Naive thymus-derived CD8-positive, alpha-beta T cell (primary cell): Measurements from ENCODE around the gene RAD54L. TPM values are rescaled to one million over a fixed set of nuclear protein-coding genes. Genes with fewer than 3 reads are reported as not detected.

Experiments
- ATAC-seq, 2 donors: fragments of 150-1000 bp; cut with Tn5 transposase in 1 of 2; sonication (Bioruptor Pico), chemical (Tn5 transposase) in 1 of 2; 1 replicate in 1 of 2; 2 replicates in 1 of 2; pipeline ENCODE4 v1.10.0; 2021; ENCODE audit warnings: mild to moderate bottlenecking in 2 of 2, moderate library complexity in 2 of 2
- POLR2A ChIA-PET: fragments of 350-600 bp; sonication (Branson Sonifier 250); formaldehyde crosslinking; loops from one replicate; lab custom pipeline; 2021; ENCODE audit warnings: antibody characterized with exemption; lab: Charles Lee
- DNase-seq, 10 donors: peaks; one replicate each; pipeline versions ENCODE4 v3.0.0 to v3.0.0-alpha.2; 2020 to 2022
- H3K27ac Mint-ChIP-seq, 10 donors: one replicate each; pipeline ENCODE4 v1.8.0; 2020 to 2022; ENCODE audit warnings: mild to moderate bottlenecking in 10 of 10, mixed read lengths in 10 of 10, moderate library complexity in 4 of 10, inconsistent platforms in 1 of 10
- H3K27me3 Mint-ChIP-seq, 5 donors: one replicate each; pipeline ENCODE4 v1.8.0; 2021 to 2022; ENCODE audit warnings: mixed read lengths in 5 of 5
- H3K36me3 Mint-ChIP-seq, 3 donors: one replicate each; pipeline ENCODE4 v1.8.0; 2020 to 2022; ENCODE audit warnings: mixed read lengths in 3 of 3, mild to moderate bottlenecking in 2 of 3, inconsistent platforms in 1 of 3
- H3K4me1 Mint-ChIP-seq, 4 donors: one replicate each; pipeline ENCODE4 v1.8.0; 2021 to 2022; ENCODE audit warnings: mixed read lengths in 4 of 4
- H3K4me3 Mint-ChIP-seq, 10 donors: one replicate each; pipeline ENCODE4 v1.8.0; 2020 to 2022; ENCODE audit warnings: mild to moderate bottlenecking in 10 of 10, mixed read lengths in 10 of 10, moderate library complexity in 6 of 10, inconsistent platforms in 1 of 10
- H3K9me3 Mint-ChIP-seq, 9 donors: one replicate each; pipeline ENCODE4 v1.8.0; 2020 to 2022; ENCODE audit warnings: mixed read lengths in 9 of 9, mild to moderate bottlenecking in 3 of 9, inconsistent platforms in 1 of 9, moderate library complexity in 1 of 9
- polyA plus RNA-seq, 3 donors: library from polyadenylated mRNA; unstranded; fragments of 300-500 nt; fragmentation: Illumina TruSeq; gene quantifications; one replicate each; pipeline ENCODE4 v1.2.3, GENCODE V29; 2021
- total RNA-seq, 8 experiments: library from RNA in 2 of 8; stranded (reverse) in 2 of 8; gene quantifications; one replicate each; pipeline ENCODE4 v1.2.3 and lab custom pipeline; 2021 to 2026

RAD54L gene
- total and polyA plus RNA-seq, 5 experiments from 2014 or later: 0.27 to 1.0 (median 0.80) TPM; not detected in 2

GRCh38 chr1:46298387-46298786 lies 50.8 kb downstream of the RAD54L start:
- no peak for ATAC-seq
- H3K9me3 Mint-ChIP-seq: no peaks in the 10 kb centered on the region
- no peaks in the 10 kb centered on the region for H3K27me3 Mint-ChIP-seq
- POLR2A ChIA-PET: no interaction called here
- peaks cover 22 to 33% (median 24%) of the 10 kb centered on the region in 4 donors for H3K4me1 Mint-ChIP-seq
- H3K4me3 Mint-ChIP-seq: no peak overlapping the region
- DNase-seq: no peak
- peak overlapping the region in 1 of 10 donors; percentile 3 for H3K27ac Mint-ChIP-seq
- peaks cover 0 to 44% (median 17%) of the 10 kb centered on the region in 3 donors for H3K36me3 Mint-ChIP-seq

DNA sequence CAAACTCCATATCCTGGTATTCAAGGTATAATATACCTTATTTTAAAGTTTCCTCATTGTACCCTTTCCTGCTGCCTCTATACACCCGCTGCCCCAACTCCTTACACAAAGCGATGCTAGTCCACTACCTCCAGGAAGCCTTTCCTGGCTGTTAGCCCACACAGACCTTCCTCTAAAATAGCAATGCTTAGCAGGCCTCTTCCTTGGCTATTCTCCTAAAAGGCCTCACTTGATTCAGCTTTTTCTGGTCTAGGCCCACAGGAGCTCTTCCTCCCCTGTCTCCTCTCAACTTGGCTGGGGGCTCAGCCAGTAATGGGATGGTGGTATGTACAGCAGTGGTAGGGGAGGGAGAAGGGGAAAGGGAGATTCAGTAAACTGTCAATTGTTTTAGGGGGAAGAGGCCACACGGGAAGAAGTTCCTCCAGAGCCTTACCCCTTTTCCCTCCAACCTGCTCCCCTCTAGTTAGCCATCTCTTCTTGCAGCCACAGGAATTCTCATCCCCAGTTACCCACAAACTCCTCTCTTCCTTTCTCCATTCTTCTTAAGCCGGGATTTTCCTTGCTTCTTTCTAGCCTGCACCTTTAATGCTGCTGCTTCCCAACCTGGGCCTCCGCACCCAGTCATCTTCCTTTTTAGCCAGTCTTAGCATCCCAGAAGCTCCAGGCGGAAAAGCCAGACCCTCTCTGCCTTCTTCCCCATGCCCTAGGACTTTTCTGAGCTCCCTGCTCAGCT lies 53.3 kb downstream of the RAD54L start:
- Mint-ChIP-seq H3K4me1 (peaks cover 25 to 46% (median 39%) of the 10 kb centered on the region in 4 donors), H3K27ac (peak overlapping the region; percentile 0 to 99 (median 97)), H3K27me3 (no peaks in the 10 kb centered on the region), H3K36me3 (peaks cover 0 to 27% (median 11%) of the 10 kb centered on the region in 3 donors), H3K9me3 (no peaks in the 10 kb centered on the region), H3K4me3 (peak overlapping the region; percentile 91 to 100 (median 97))
- ATAC-seq: no peak
- no peak for DNase-seq
- POLR2A ChIA-PET: no interaction called here

GRCh38 chr1:46301406-46301807 lies 53.8 kb downstream of the RAD54L start:
- H3K4me1 Mint-ChIP-seq: peaks cover 26 to 50% (median 42%) of the 10 kb centered on the region in 4 donors
- H3K4me3 Mint-ChIP-seq: peak overlapping the region; percentile 91 to 100 (median 97)
- POLR2A ChIA-PET: no interaction called here
- no peaks in the 10 kb centered on the region for H3K9me3 Mint-ChIP-seq
- peak overlapping the region; percentile 59 to 99 (median 97) for H3K27ac Mint-ChIP-seq
- H3K27me3 Mint-ChIP-seq: no peaks in the 10 kb centered on the region
- ATAC-seq (no peak), DNase-seq (peak in 1 of 10 donors; percentile 66)
- peaks cover 0 to 25% (median 9%) of the 10 kb centered on the region in 3 donors for H3K36me3 Mint-ChIP-seq

DNA sequence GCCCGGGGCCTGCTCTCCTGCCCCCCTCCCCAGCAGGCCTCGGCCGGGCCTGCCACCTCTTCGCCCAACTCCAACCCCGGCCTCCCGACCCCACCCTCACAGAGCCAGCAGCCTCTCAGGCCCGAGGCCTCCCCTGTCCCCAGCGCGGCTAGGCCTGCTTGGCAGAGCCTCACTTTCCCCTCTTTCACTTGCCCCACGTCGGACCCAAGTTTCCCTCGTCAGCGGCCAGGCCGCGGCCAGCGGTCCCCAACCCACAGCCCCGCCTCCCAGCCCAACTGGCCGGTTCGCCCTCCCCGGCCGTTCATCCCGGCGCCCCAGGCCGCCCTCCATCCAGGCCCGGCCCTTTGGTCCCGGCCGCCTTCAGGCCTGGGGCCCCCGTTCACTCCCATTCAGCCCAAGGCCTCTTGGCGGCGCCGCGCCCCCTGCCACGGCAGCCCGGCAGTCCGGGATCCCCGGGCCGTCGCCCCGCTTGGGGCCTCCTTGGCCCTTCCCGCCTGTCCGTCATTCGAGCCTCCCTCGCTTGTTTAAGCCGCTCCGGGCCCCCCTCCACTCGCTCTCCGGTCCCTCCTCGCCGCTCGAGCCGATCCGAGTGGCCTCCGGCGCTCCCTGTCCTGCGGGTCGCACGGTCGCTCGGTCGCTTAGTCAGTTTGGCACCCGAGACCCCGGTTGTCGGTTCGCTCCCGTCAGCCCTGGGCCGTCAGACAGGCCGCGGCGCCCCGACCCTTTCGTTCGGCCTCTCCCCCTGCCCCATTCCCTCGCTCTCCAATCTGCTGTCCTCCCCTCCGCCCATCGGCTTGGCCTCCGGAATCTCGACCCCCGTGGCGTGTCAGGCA lies 54.5 kb downstream of the RAD54L start:
- DNase-seq (peak; percentile 27 to 76 (median 48)), ATAC-seq (peak; percentile 25 to 33)
- H3K36me3 Mint-ChIP-seq: peaks cover 0 to 18% (median 5%) of the 10 kb centered on the region in 3 donors
- H3K4me3 Mint-ChIP-seq: peak overlapping the region; percentile 91 to 100 (median 97)
- peaks cover 26 to 56% (median 45%) of the 10 kb centered on the region in 4 donors for H3K4me1 Mint-ChIP-seq
- H3K9me3 Mint-ChIP-seq: no peaks in the 10 kb centered on the region
- H3K27me3 Mint-ChIP-seq: no peaks in the 10 kb centered on the region
- POLR2A ChIA-PET: interaction anchor here (1.0 to 2.3 kb wide), 3 partner anchors 38 to 57 kb away, joined by 5 to 30 read pairs (median 29); partner anchors contain the start of genes NSUN4 and RAD54L
- H3K27ac Mint-ChIP-seq: peak overlapping the region; percentile 84 to 99 (median 98)

- no peaks in the 10 kb centered on the region for H3K9me3 Mint-ChIP-seq
- POLR2A ChIA-PET: interaction anchor here (0.9 to 2.3 kb wide), 12 partner anchors 9 to 104 kb away, joined by 3 to 30 read pairs (median 5); partner anchors contain the start of genes NSUN4, POMGNT1 and RAD54L
- H3K4me1 Mint-ChIP-seq: peaks cover 26 to 61% (median 51%) of the 10 kb centered on the region in 4 donors
Measured at GRCh38 chr1:46302641-46303037, 55.1 kb downstream of the RAD54L start.

GRCh38 chr1:46303038-46303871 lies 55.7 kb downstream of the RAD54L start, which contains the start of the genes LRRC41 and UQCRH:
LRRC41 (minus strand) TSS chr1:46303616; CDS start chr1:46303322, 294 bp downstream.
UQCRH (plus strand) TSS chr1:46303698; CDS start chr1:46303767, 69 bp downstream.
- peak within 1 kb of the TSS; percentile 91 to 100 (median 97) for H3K4me3 Mint-ChIP-seq
- ATAC-seq (peak; percentile 86 to 88), DNase-seq (peak; percentile 85 to 98 (median 92))
- POLR2A ChIA-PET: interaction anchor here (0.6 to 2.3 kb wide), 15 partner anchors 10 to 137 kb away, joined by 3 to 30 read pairs (median 4); partner anchors contain the start of genes NSUN4, POMGNT1 and RAD54L
- H3K9me3 Mint-ChIP-seq: no peaks in the 10 kb centered on the region
- H3K36me3 Mint-ChIP-seq: peaks cover 0 to 19% (median 2%) of the 10 kb centered on the region in 3 donors
- no peaks in the 10 kb centered on the region for H3K27me3 Mint-ChIP-seq
- peak within 1 kb of the TSS; percentile 96 to 99 (median 98) for H3K27ac Mint-ChIP-seq
- peaks cover 26 to 67% (median 57%) of the 10 kb centered on the region in 4 donors for H3K4me1 Mint-ChIP-seq

More at GRCh38 chr1:46302641-46303037, 55.1 kb downstream of the RAD54L start:
- no peaks in the 10 kb centered on the region for H3K27me3 Mint-ChIP-seq
- ATAC-seq (peak; percentile 14 to 24), DNase-seq (peak in 4 of 10 donors; percentile 5 to 51 (median 17))
- H3K36me3 Mint-ChIP-seq: peaks cover 0 to 18% (median 5%) of the 10 kb centered on the region in 3 donors
- peak overlapping the region; percentile 91 to 100 (median 97) for H3K4me3 Mint-ChIP-seq
- H3K27ac Mint-ChIP-seq: peak overlapping the region; percentile 84 to 99 (median 98)

GRCh38 chr1:46303872-46304326 lies 56.3 kb downstream of the RAD54L start:
- Mint-ChIP-seq H3K27me3 (no peaks in the 10 kb centered on the region), H3K27ac (peak overlapping the region; percentile 96 to 99 (median 98)), H3K9me3 (no peaks in the 10 kb centered on the region), H3K4me3 (peak overlapping the region; percentile 91 to 100 (median 97)), H3K4me1 (peaks cover 27 to 71% (median 63%) of the 10 kb centered on the region in 4 donors), H3K36me3 (peaks cover 0 to 25% (median 2%) of the 10 kb centered on the region in 3 donors)
- ATAC-seq (no peak), DNase-seq (no peak)
- POLR2A ChIA-PET: interaction anchor here (0.9 to 2.3 kb wide), 8 partner anchors 10 to 105 kb away, joined by 3 to 30 read pairs (median 5); partner anchors contain the start of genes NSUN4, POMGNT1 and RAD54L

- Mint-ChIP-seq H3K36me3 (peaks cover 0 to 41% (median 8%) of the 10 kb centered on the region in 3 donors), H3K4me3 (peak overlapping the region in 9 of 10 donors; percentile 6 to 68 (median 42)), H3K4me1 (peaks cover 18 to 58% (median 52%) of the 10 kb centered on the region in 4 donors), H3K27me3 (no peaks in the 10 kb centered on the region), H3K9me3 (no peaks in the 10 kb centered on the region), H3K27ac (peak overlapping the region in 1 of 10 donors; percentile 47)
- ATAC-seq (no peak), DNase-seq (no peak)
- POLR2A ChIA-PET: no interaction called here
Measured at GRCh38 chr1:46306159-46306530, 58.6 kb downstream of the RAD54L start.

GRCh38 chr1:46309401-46310159 lies 62.0 kb downstream of the RAD54L start:
- Mint-ChIP-seq H3K27ac (no peak overlapping the region), H3K36me3 (peaks cover 0 to 74% (median 13%) of the 10 kb centered on the region in 3 donors), H3K4me1 (peaks cover 11 to 38% (median 29%) of the 10 kb centered on the region in 4 donors), H3K27me3 (no peaks in the 10 kb centered on the region), H3K9me3 (no peaks in the 10 kb centered on the region), H3K4me3 (no peak overlapping the region)
- ATAC-seq (no peak), DNase-seq (no peak)
- POLR2A ChIA-PET: no interaction called here

GRCh38 chr1:46310321-46310720 lies 62.8 kb downstream of the RAD54L start:
- Mint-ChIP-seq H3K27ac (no peak overlapping the region), H3K4me3 (no peak overlapping the region), H3K9me3 (no peaks in the 10 kb centered on the region), H3K36me3 (peaks cover 0 to 79% (median 15%) of the 10 kb centered on the region in 3 donors), H3K27me3 (no peaks in the 10 kb centered on the region), H3K4me1 (peaks cover 11 to 33% (median 26%) of the 10 kb centered on the region in 4 donors)
- no peak for DNase-seq
- ATAC-seq: no peak
- POLR2A ChIA-PET: no interaction called here
